Endothelial cell of umbilical vein (primary cell): ENCODE results near the gene KANSL1. TPM values are rescaled to one million over a fixed set of nuclear protein-coding genes. Genes with fewer than 3 reads are reported as not detected.

Experiments used
- BruUV-seq: library from RNA; stranded (reverse); fragments of 400-500 nt; replicated peaks from 2 replicates; lab custom pipeline; 2021; lab: Mats Ljungman, UMichigan
- CTCF ChIA-PET: fragments of 300-600, 350-600 bp; sonication (Branson Sonifier 250); formaldehyde crosslinking; loops from one replicate; lab custom pipeline; 2021; ENCODE audit warnings: antibody characterized with exemption, inconsistent platforms; lab: Charles Lee
- POLR2A ChIA-PET: fragments of 300-600, 350-600 bp; sonication (Branson Sonifier 250); formaldehyde crosslinking; loops from one replicate; lab custom pipeline; 2021; ENCODE audit warnings: antibody characterized with exemption, inconsistent platforms; lab: Charles Lee
- DNase-seq: peaks from one replicate; pipeline ENCODE4 v3.0.0-alpha.2; 2011; ENCODE audit warnings: low read depth, low spot score
- FAIRE-seq: peaks from 2 replicates; lab custom pipeline; 2011; peaks lifted over from hg19 to GRCh38; lab: Jason Lieb, UNC
- H2AFZ ChIP-seq: 2 replicates; pipeline ENCODE4 v1.6.0; 2012; ENCODE audit warnings: low read depth, low read length, control low read depth, inconsistent platforms
- H3K27ac ChIP-seq: 2 replicates; pipeline ENCODE4 v1.5.1; 2011; ENCODE audit warnings: low read depth, mild to moderate bottlenecking, control low read depth, low read length, moderate library complexity; ENCODE audit not compliant: insufficient read depth
- H3K27me3 ChIP-seq, 2 experiments: 2 replicates each; pipeline versions ENCODE4 v1.6.0 to v1.6.1; 2011; ENCODE audit warnings: low read length in 2 of 2, mixed read lengths in 1 of 2; ENCODE audit not compliant: control insufficient read depth in 2 of 2, insufficient read depth in 2 of 2
- H3K36me3 ChIP-seq, 2 experiments: 2 replicates in 1 of 2; 3 replicates in 1 of 2; pipeline ENCODE4 v1.5.1; 2011; ENCODE audit warnings: low read length in 2 of 2, mild to moderate bottlenecking in 1 of 2, moderate library complexity in 1 of 2; ENCODE audit not compliant: control insufficient read depth in 2 of 2, insufficient read depth in 2 of 2; ENCODE audit errors: extremely low read depth in 1 of 2
- H3K4me1 ChIP-seq: 3 replicates; pipeline ENCODE4 v1.5.1; 2011; ENCODE audit warnings: mild to moderate bottlenecking, low read length; ENCODE audit not compliant: control insufficient read depth, insufficient read depth; ENCODE audit errors: extremely low read depth
- H3K4me2 ChIP-seq: 2 replicates; pipeline ENCODE4 v1.6.1; 2011; ENCODE audit warnings: low read length, control low read depth, mixed read lengths; ENCODE audit not compliant: insufficient read depth
- H3K4me3 ChIP-seq, 3 experiments: fragments of 200-600 bp in 1 of 3; sonication (generic), shearing (Covaris generic) in 1 of 3; replicated peaks in 1 of 3; 2 replicates each; pipeline ENCODE4 v1.5.1; 2011 to 2016; ENCODE audit warnings: control low read depth in 3 of 3, low read length in 3 of 3, mild to moderate bottlenecking in 2 of 3, inconsistent platforms in 1 of 3, low read depth in 1 of 3, moderate library complexity in 1 of 3; ENCODE audit not compliant: insufficient read depth in 1 of 3
- H3K79me2 ChIP-seq: 2 replicates; pipeline ENCODE4 v1.6.0; 2012; ENCODE audit warnings: low read length, inconsistent platforms; ENCODE audit not compliant: control insufficient read depth, insufficient read depth
- H3K9ac ChIP-seq: replicated peaks from 2 replicates; pipeline ENCODE3; 2011; ENCODE audit warnings: low read length, control low read depth; ENCODE audit not compliant: insufficient read depth; ENCODE audit errors: extremely low read depth
- H3K9me1 ChIP-seq: replicated peaks from 3 replicates; pipeline ENCODE4 v1.6.0; 2011; ENCODE audit warnings: mild to moderate bottlenecking, low read length; ENCODE audit not compliant: control insufficient read depth, insufficient read depth; ENCODE audit errors: extremely low read depth
- H3K9me3 ChIP-seq: replicated peaks from 2 replicates; pipeline ENCODE4 v1.5.1; 2012; ENCODE audit warnings: low read length, inconsistent platforms; ENCODE audit not compliant: control insufficient read depth, insufficient read depth
- H4K20me1 ChIP-seq: replicated peaks from 2 replicates; pipeline ENCODE3; 2011; ENCODE audit warnings: mild to moderate bottlenecking, low read length; ENCODE audit not compliant: control insufficient read depth, insufficient read depth; ENCODE audit errors: extremely low read depth
- EZH2 ChIP-seq: IDR thresholded peaks from 2 replicates; pipeline ENCODE4 v1.6.1; 2012; ENCODE audit warnings: borderline replicate concordance, low read depth, mild to moderate bottlenecking, moderate library complexity, low read length, inconsistent platforms; ENCODE audit not compliant: severe bottlenecking
- FOS ChIP-seq: IDR thresholded peaks from 2 replicates; pipeline ENCODE4 v1.6.1; 2011; ENCODE audit warnings: mild to moderate bottlenecking, low read length, moderate library complexity, borderline replicate concordance; ENCODE audit not compliant: insufficient read depth
- GATA2 ChIP-seq: IDR thresholded peaks from 2 replicates; pipeline ENCODE4 v1.7.0; 2011; ENCODE audit warnings: low read depth, mild to moderate bottlenecking, moderate library complexity, mixed read lengths, low read length; ENCODE audit not compliant: insufficient read length, insufficient read depth
- JUN ChIP-seq: IDR thresholded peaks from 2 replicates; pipeline ENCODE4 v1.6.1; 2011; ENCODE audit warnings: borderline replicate concordance, low read depth; ENCODE audit not compliant: insufficient read length, insufficient read depth
- POLR2A ChIP-seq: IDR thresholded peaks from 2 replicates; pipeline ENCODE4 v1.6.1; 2012; ENCODE audit warnings: low read depth, mild to moderate bottlenecking, control low read depth, low read length
- POLR2AphosphoS5 ChIP-seq: IDR thresholded peaks from 2 replicates; pipeline ENCODE4 v1.6.1; 2012; ENCODE audit warnings: low read depth, mild to moderate bottlenecking, control low read depth, low read length, moderate library complexity; ENCODE audit not compliant: insufficient read depth
- dilution Hi-C: fragments of 300-500 bp; cut with MboI; formaldehyde crosslinking; loops from one replicate; pipeline ENCODE4 v1.15.0; 2019; ENCODE audit warnings: low sequenced_read_pairs; ENCODE audit not compliant: extremely low pct_ligation_motif_present
- intact Hi-C: fragments of 100-400 bp; cut with micrococcal nuclease; formaldehyde crosslinking; loops from one replicate; pipeline ENCODE4 v1.10.0; 2022
- polyA plus RNA-seq, 4 experiments: library from polyadenylated mRNA; depleted of rRNA in 3 of 4; stranded (reverse) in 3 of 4; unstranded in 1 of 4; fragments of >200 nt; gene quantifications; 2 replicates each; pipeline versions ENCODE4 v1.2.1 to v1.2.3, GENCODE V29; 2011 to 2012; ENCODE audit warnings: missing spikeins in 1 of 4
- total RNA-seq: library from RNA; stranded (reverse); gene quantifications from 2 replicates; pipeline ENCODE4 v1.2.3, GENCODE V29; 2021
- TF ChIP-seq, protein P1 (sequence below), 2 donors: IDR thresholded peaks; 1 replicate in 1 of 2; 2 replicates in 1 of 2; pipeline ENCODE4 v1.5.1; 2011; ENCODE audit warnings: low read length in 2 of 2, mild to moderate bottlenecking in 2 of 2, moderate library complexity in 2 of 2, control low read depth in 1 of 2, inconsistent platforms in 1 of 2, low read depth in 1 of 2; ENCODE audit not compliant: insufficient read depth in 1 of 2; ENCODE audit errors: extremely low read depth in 1 of 2

The KANSL1 gene
- total and polyA plus RNA-seq, 2 donors (not counting 3 experiments of a cell fraction or from before 2014, with no cell fraction given), result 29.1 to 74.0 TPM

GRCh38 chr17:46013502-46014165, 179.6 kb downstream of the KANSL1 start:
- Histone ChIP-seq H3K27ac (no peak overlapping the region), H2AFZ (no peak overlapping the region), H3K27me3 (peaks cover 0 to 2% of the 10 kb centered on the region in 2 experiments), H3K79me2 (no peaks in the 10 kb centered on the region), H3K36me3 (no peaks in the 10 kb centered on the region), H3K4me2 (no peak overlapping the region), H3K9me1 (no peaks in the 10 kb centered on the region), H3K9me3 (no peaks in the 10 kb centered on the region), H4K20me1 (no peaks in the 10 kb centered on the region), H3K4me1 (no peaks in the 10 kb centered on the region), H3K4me3 (no peak overlapping the region), H3K9ac (no peak overlapping the region)
- no peak for FAIRE-seq
- no peak for DNase-seq
- CTCF ChIA-PET, result interaction anchor here (1.5 kb wide), 1 partner anchor 199 kb away, joined by 4 read pairs; no protein-coding TSS in a partner anchor
- BruUV-seq, result no TSS peak
- dilution Hi-C loops (no loop called here), intact Hi-C loops (no loop called here)
- TF ChIP-seq EZH2 (no peak), POLR2AphosphoS5 (no peak), JUN (no peak), POLR2A (no peak), FOS (no peak), GATA2 (no peak)
- TF ChIP-seq, protein P1, sequence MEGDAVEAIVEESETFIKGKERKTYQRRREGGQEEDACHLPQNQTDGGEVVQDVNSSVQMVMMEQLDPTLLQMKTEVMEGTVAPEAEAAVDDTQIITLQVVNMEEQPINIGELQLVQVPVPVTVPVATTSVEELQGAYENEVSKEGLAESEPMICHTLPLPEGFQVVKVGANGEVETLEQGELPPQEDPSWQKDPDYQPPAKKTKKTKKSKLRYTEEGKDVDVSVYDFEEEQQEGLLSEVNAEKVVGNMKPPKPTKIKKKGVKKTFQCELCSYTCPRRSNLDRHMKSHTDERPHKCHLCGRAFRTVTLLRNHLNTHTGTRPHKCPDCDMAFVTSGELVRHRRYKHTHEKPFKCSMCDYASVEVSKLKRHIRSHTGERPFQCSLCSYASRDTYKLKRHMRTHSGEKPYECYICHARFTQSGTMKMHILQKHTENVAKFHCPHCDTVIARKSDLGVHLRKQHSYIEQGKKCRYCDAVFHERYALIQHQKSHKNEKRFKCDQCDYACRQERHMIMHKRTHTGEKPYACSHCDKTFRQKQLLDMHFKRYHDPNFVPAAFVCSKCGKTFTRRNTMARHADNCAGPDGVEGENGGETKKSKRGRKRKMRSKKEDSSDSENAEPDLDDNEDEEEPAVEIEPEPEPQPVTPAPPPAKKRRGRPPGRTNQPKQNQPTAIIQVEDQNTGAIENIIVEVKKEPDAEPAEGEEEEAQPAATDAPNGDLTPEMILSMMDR (IDR thresholded peaks at IDR 0.05; ENCODE audit: extremely low read depth in 1 of 2, insufficient read depth in 1 of 2, low read depth in 1 of 2, low read length in 2 of 2), result no peak
- POLR2A ChIA-PET, result no interaction called here
